H9 (cell line): ENCODE data around the gene MUC4. TPM values are rescaled to one million over a fixed set of nuclear protein-coding genes. Genes with fewer than 3 reads are reported as not detected.
A peak's percentile ranks its signal among the peaks of the same experiment; 100 is the strongest.

Experiments
- DNase-seq: peaks from one replicate; pipeline ENCODE4 v3.0.0-alpha.2; 2017
- H2AFZ ChIP-seq: one replicate; pipeline ENCODE4 v1.6.1; 2013; ENCODE audit warnings: mild to moderate bottlenecking, low read length, control low read depth, moderate library complexity
- H2AK5ac ChIP-seq: 2 replicates; pipeline ENCODE4 v1.6.1; 2013; ENCODE audit warnings: low read length, control low read depth, mixed read lengths; ENCODE audit not compliant: insufficient read length
- H2BK120ac ChIP-seq: one replicate; pipeline ENCODE4 v1.6.1; 2013; ENCODE audit warnings: low read depth, mild to moderate bottlenecking, low read length, control low read depth, inconsistent platforms; ENCODE audit not compliant: poor library complexity, severe bottlenecking
- H2BK12ac ChIP-seq: 2 replicates; pipeline ENCODE4 v1.6.1; 2013; ENCODE audit warnings: low read length, control low read depth, mixed read lengths, low read depth; ENCODE audit not compliant: insufficient read length
- H2BK15ac ChIP-seq: 2 replicates; pipeline ENCODE4 v1.6.1; 2013; ENCODE audit warnings: low read depth, low read length, control low read depth
- H2BK20ac ChIP-seq: one replicate; pipeline ENCODE4 v1.6.1; 2013; ENCODE audit warnings: low read depth, mild to moderate bottlenecking, low read length, control low read depth, inconsistent platforms; ENCODE audit not compliant: poor library complexity, severe bottlenecking
- H2BK5ac ChIP-seq: 2 replicates; pipeline ENCODE4 v1.6.1; 2013; ENCODE audit warnings: low read length, control low read depth, mixed read lengths; ENCODE audit not compliant: insufficient read length
- H3K14ac ChIP-seq: 2 replicates; pipeline ENCODE4 v1.6.1; 2013; ENCODE audit warnings: low read length, control low read depth; ENCODE audit not compliant: insufficient read depth
- H3K18ac ChIP-seq: 2 replicates; pipeline ENCODE4 v1.6.1; 2013; ENCODE audit warnings: low read depth, mild to moderate bottlenecking, mixed read lengths, low read length, control low read depth; ENCODE audit not compliant: insufficient read length
- H3K23ac ChIP-seq: 2 replicates; pipeline ENCODE4 v1.6.1; 2013; ENCODE audit warnings: low read length, control low read depth, mixed read lengths, low read depth; ENCODE audit not compliant: insufficient read length
- H3K23me2 ChIP-seq: 2 replicates; pipeline ENCODE4 v1.6.1; 2013; ENCODE audit warnings: low read depth, mild to moderate bottlenecking, mixed read lengths, low read length, control low read depth; ENCODE audit not compliant: insufficient read length, poor library complexity, severe bottlenecking
- H3K27ac ChIP-seq: 2 replicates; pipeline ENCODE4 v1.5.1; 2013; ENCODE audit warnings: low read length, control low read depth, mixed read lengths, low read depth; ENCODE audit not compliant: insufficient read length
- H3K27me3 ChIP-seq: 2 replicates; pipeline ENCODE4 v1.6.1; 2013; ENCODE audit warnings: low read length, control low read depth, inconsistent platforms; ENCODE audit not compliant: insufficient read depth
- H3K4ac ChIP-seq: 2 replicates; pipeline ENCODE4 v1.6.1; 2013; ENCODE audit warnings: low read depth, mild to moderate bottlenecking, control low read depth, inconsistent platforms, low read length, moderate library complexity
- H3K4me1 ChIP-seq: 2 replicates; pipeline ENCODE4 v1.6.1; 2013; ENCODE audit warnings: low read length, control low read depth, inconsistent platforms; ENCODE audit not compliant: insufficient read depth
- H3K4me2 ChIP-seq: 2 replicates; pipeline ENCODE4 v1.6.1; 2013; ENCODE audit warnings: low read length, control low read depth, mixed read lengths; ENCODE audit not compliant: insufficient read length, insufficient read depth
- H3K56ac ChIP-seq: 2 replicates; pipeline ENCODE4 v1.6.1; 2013; ENCODE audit warnings: low read depth, mild to moderate bottlenecking, mixed read lengths, low read length, control low read depth; ENCODE audit not compliant: insufficient read length
- H3K79me1 ChIP-seq: 2 replicates; pipeline ENCODE4 v1.6.1; 2013; ENCODE audit warnings: low read depth, mild to moderate bottlenecking, moderate library complexity, low read length, control low read depth, inconsistent platforms; ENCODE audit not compliant: insufficient read depth, poor library complexity, severe bottlenecking
- H3K79me2 ChIP-seq: 2 replicates; pipeline ENCODE4 v1.6.1; 2013; ENCODE audit warnings: low read length, control low read depth, inconsistent platforms; ENCODE audit not compliant: insufficient read depth
- H3K9ac ChIP-seq: 2 replicates; pipeline ENCODE4 v1.6.1; 2013; ENCODE audit warnings: low read length, control low read depth, mixed read lengths; ENCODE audit not compliant: insufficient read length; ENCODE audit errors: extremely low read depth
- H3K9me3 ChIP-seq: one replicate; pipeline ENCODE4 v1.6.1; 2013; ENCODE audit warnings: low read depth, low read length, inconsistent platforms; ENCODE audit not compliant: control insufficient read depth
- H3T11ph ChIP-seq: one replicate; pipeline ENCODE4 v1.6.1; 2013; ENCODE audit warnings: mild to moderate bottlenecking, low read length, control low read depth, inconsistent platforms
- H4K20me1 ChIP-seq: one replicate; pipeline ENCODE4 v1.6.1; 2013; ENCODE audit not compliant: control insufficient read depth, insufficient read length, insufficient read depth
- H4K5ac ChIP-seq: 2 replicates; pipeline ENCODE4 v1.6.1; 2013; ENCODE audit warnings: low read depth, mild to moderate bottlenecking, mixed read lengths, low read length, control low read depth; ENCODE audit not compliant: insufficient read length
- H4K8ac ChIP-seq: replicated peaks from 2 replicates; pipeline ENCODE4 v1.6.1; 2013; ENCODE audit warnings: low read length, control low read depth, mixed read lengths, low read depth; ENCODE audit not compliant: insufficient read length
- H4K91ac ChIP-seq: 2 replicates; pipeline ENCODE4 v1.6.1; 2013; ENCODE audit warnings: low read depth, mild to moderate bottlenecking, moderate library complexity, mixed read lengths, low read length, control low read depth; ENCODE audit not compliant: insufficient read length
- H3K27ac Mint-ChIP-seq, 3 experiments: 2 replicates in 2 of 3; 3 replicates in 1 of 3; pipeline ENCODE4 v1.8.0; 2020 to 2021; ENCODE audit warnings: mixed read lengths in 3 of 3, mild to moderate bottlenecking in 1 of 3, moderate library complexity in 1 of 3
- H3K27me3 Mint-ChIP-seq: 2 replicates; pipeline ENCODE4 v1.8.0; 2021; ENCODE audit warnings: low read depth, mild to moderate bottlenecking, moderate library complexity, mixed read lengths
- H3K36me3 Mint-ChIP-seq, 3 experiments: 2 replicates in 2 of 3; 3 replicates in 1 of 3; pipeline ENCODE4 v1.8.0; 2020 to 2021; ENCODE audit warnings: low read depth in 3 of 3, mixed read lengths in 3 of 3; ENCODE audit not compliant: insufficient read depth in 1 of 3
- H3K4me1 Mint-ChIP-seq, 2 experiments: 2 replicates each; pipeline ENCODE4 v1.8.0; 2020; ENCODE audit warnings: mixed read lengths in 2 of 2
- H3K4me3 Mint-ChIP-seq, 2 experiments: 2 replicates in 1 of 2; 3 replicates in 1 of 2; pipeline ENCODE4 v1.8.0; 2020 to 2021; ENCODE audit warnings: mild to moderate bottlenecking in 2 of 2, mixed read lengths in 2 of 2, moderate library complexity in 1 of 2
- H3K9me3 Mint-ChIP-seq, 2 experiments: 2 replicates in 1 of 2; 3 replicates in 1 of 2; pipeline ENCODE4 v1.8.0; 2020; ENCODE audit warnings: mild to moderate bottlenecking in 2 of 2, mixed read lengths in 2 of 2, moderate library complexity in 1 of 2
- CTCF ChIP-seq: fragments of 200-600 bp; sonication (generic); conservative IDR thresholded peaks from 3 replicates; pipeline ENCODE4 v1.8.0; 2021; ENCODE audit warnings: antibody characterized with exemption, mild to moderate bottlenecking
- WGBS: extraction: QIAGEN DNeasy Blood & Tissue Kit; methylation state at CpG from one replicate; pipeline ENCODE4 v1.1.7; 2013; ENCODE audit warnings: missing lambda C conversion rate, low lambda C conversion rate, mixed read lengths; ENCODE audit not compliant: insufficient read length; ENCODE audit errors: extremely low coverage; 5-methylcytosine and 5-hydroxymethylcytosine counted together
- total RNA-seq: library from RNA; stranded (reverse); gene quantifications from 2 replicates; pipeline ENCODE4 v1.2.1, GENCODE V29; 2021

MUC4 gene
- total RNA-seq, 1 experiment from 2014 or later = 1.2 TPM

- H2BK20ac ChIP-seq = no peak overlapping the region
- no peak overlapping the region for H2AFZ ChIP-seq
- no peak overlapping the region for H3K23ac ChIP-seq
- H3K9ac ChIP-seq = no peak overlapping the region
- no peaks in the 10 kb centered on the region for H3K4me1 ChIP-seq
- peak; percentile 100 for TF ChIP-seq CTCF
- no peak overlapping the region for H2BK12ac ChIP-seq
- DNase-seq = peak; percentile 88
- H3K36me3 Mint-ChIP-seq = no peaks in the 10 kb centered on the region
- no peak overlapping the region for H2BK15ac ChIP-seq
- H2AK5ac ChIP-seq = no peak overlapping the region
- H3K27me3 ChIP-seq = no peaks in the 10 kb centered on the region
- H3K79me1 ChIP-seq = no peaks in the 10 kb centered on the region
- no peak overlapping the region for H4K5ac ChIP-seq
- H4K8ac ChIP-seq = no peak overlapping the region
- no peaks in the 10 kb centered on the region for H4K20me1 ChIP-seq
- H3K27ac Mint-ChIP-seq = no peak overlapping the region; a peak in 1 of 7 replicates
- no CpG with 5 or more reads among the region's 31 CpGs for WGBS
- H3K56ac ChIP-seq = no peak overlapping the region
- H3T11ph ChIP-seq = no peak overlapping the region
- no peaks in the 10 kb centered on the region for H3K9me3 ChIP-seq
- H3K4ac ChIP-seq = no peak overlapping the region
- H3K23me2 ChIP-seq = no peaks in the 10 kb centered on the region
- H3K4me3 Mint-ChIP-seq = no peak overlapping the region; a peak in 1 of 5 replicates
- peaks cover 12 to 15% of the 10 kb centered on the region in 2 experiments for H3K4me1 Mint-ChIP-seq
- no peak overlapping the region for H3K18ac ChIP-seq
- no peak overlapping the region for H3K4me2 ChIP-seq
- H3K79me2 ChIP-seq = no peaks in the 10 kb centered on the region
- no peak overlapping the region for H2BK120ac ChIP-seq
- peaks cover 0 to 3% of the 10 kb centered on the region in 2 experiments; a peak in 1 of 5 replicates for H3K9me3 Mint-ChIP-seq
- H3K27me3 Mint-ChIP-seq = peaks cover 12% of the 10 kb centered on the region
- H4K91ac ChIP-seq = no peak overlapping the region
- no peak overlapping the region for H3K27ac ChIP-seq
- H3K14ac ChIP-seq = no peak overlapping the region
- no peak overlapping the region for H2BK5ac ChIP-seq
These were observed 39.3 kb upstream of the MUC4 start for GRCh38 chr3:195850857-195851543.
